ENCODE results near the gene OR13C2.
"Not testable (repeated sequence)": the region's sequence is repeated elsewhere in the genome, so short reads cannot be mapped to it uniquely, and the experiment has no call there.

- TF ChIP-seq CTCF (IDR thresholded peaks at IDR 0.05; ENCODE audit: low read depth, low read length, poor library complexity, severe bottlenecking); EZH2phosphoT487 (IDR thresholded peaks at IDR 0.05; ENCODE audit: borderline replicate concordance, low read length): not testable (repeated sequence)
Measured at GRCh38 chr9:104599313-104599712, 6.1 kb downstream of the OR13C2 start, which contains the start of gene OR13C5.

All from DOHH2 (cell line).